ENCODE data around the gene MYO16.

GRCh38 chr13:108680011-108680410 lies 50.6 kb downstream of the MYO16 start:
- TF ChIP-seq, protein P1, sequence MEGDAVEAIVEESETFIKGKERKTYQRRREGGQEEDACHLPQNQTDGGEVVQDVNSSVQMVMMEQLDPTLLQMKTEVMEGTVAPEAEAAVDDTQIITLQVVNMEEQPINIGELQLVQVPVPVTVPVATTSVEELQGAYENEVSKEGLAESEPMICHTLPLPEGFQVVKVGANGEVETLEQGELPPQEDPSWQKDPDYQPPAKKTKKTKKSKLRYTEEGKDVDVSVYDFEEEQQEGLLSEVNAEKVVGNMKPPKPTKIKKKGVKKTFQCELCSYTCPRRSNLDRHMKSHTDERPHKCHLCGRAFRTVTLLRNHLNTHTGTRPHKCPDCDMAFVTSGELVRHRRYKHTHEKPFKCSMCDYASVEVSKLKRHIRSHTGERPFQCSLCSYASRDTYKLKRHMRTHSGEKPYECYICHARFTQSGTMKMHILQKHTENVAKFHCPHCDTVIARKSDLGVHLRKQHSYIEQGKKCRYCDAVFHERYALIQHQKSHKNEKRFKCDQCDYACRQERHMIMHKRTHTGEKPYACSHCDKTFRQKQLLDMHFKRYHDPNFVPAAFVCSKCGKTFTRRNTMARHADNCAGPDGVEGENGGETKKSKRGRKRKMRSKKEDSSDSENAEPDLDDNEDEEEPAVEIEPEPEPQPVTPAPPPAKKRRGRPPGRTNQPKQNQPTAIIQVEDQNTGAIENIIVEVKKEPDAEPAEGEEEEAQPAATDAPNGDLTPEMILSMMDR (IDR thresholded peaks at IDR 0.05) = no peak
- no peak for TF ChIP-seq POLR2A (IDR thresholded peaks at IDR 0.05)
